Body of pancreas (tissue), 4 donors: Measurements from ENCODE around the gene PLCD3. TPM values are rescaled to one million over a fixed set of nuclear protein-coding genes. Genes with fewer than 3 reads are reported as not detected.

Source experiments
- ATAC-seq: fragments of 150-250 bp; one replicate; pipeline ENCODE4 v1.9.1; 2016
- DNase-seq, 4 donors: peaks; one replicate each; pipeline ENCODE4 v3.0.0-alpha.2; 2019
- H3K27ac ChIP-seq, 4 donors: fragments of 200-600 bp; sonication (generic); 1 replicate in 3 of 4; 2 replicates in 1 of 4; pipeline versions ENCODE4 v1.5.1 to v1.6.1; 2016 to 2019; ENCODE audit warnings: mild to moderate bottlenecking in 1 of 4, mixed read lengths in 1 of 4, moderate library complexity in 1 of 4
- H3K27me3 ChIP-seq, 2 donors: fragments of 200-600 bp; sonication (generic); one replicate each; pipeline ENCODE4 v1.6.0; 2016; ENCODE audit warnings: mild to moderate bottlenecking in 1 of 2
- H3K36me3 ChIP-seq, 2 donors: fragments of 200-600 bp; sonication (generic); replicated peaks in 1 of 2; 2 replicates each; pipeline ENCODE4 v1.5.1; 2016; ENCODE audit warnings: low read depth in 2 of 2; ENCODE audit not compliant: insufficient read depth in 1 of 2
- H3K4me1 ChIP-seq: fragments of 200-600 bp; sonication (generic); one replicate; pipeline ENCODE4 v1.6.0; 2016
- H3K4me3 ChIP-seq, 2 donors: fragments of 200-600 bp; sonication (generic); 1 replicate in 1 of 2; 2 replicates in 1 of 2; pipeline ENCODE4 v1.5.1; 2016 to 2019
- H3K9me3 ChIP-seq, 3 donors: fragments of 200-600 bp; sonication (generic); 1 replicate in 2 of 3; 2 replicates in 1 of 3; pipeline ENCODE4 v1.5.1; 2016
- CTCF ChIP-seq, 7 experiments: fragments of 450-650 bp in 4 of 7; fragments of 200-600 bp in 3 of 7; sonication (generic) in 3 of 7; IDR thresholded peaks; one replicate each; pipeline ENCODE4 v1.5.1; 2016 to 2019; ENCODE audit warnings: antibody characterized with exemption in 7 of 7
- POLR2A ChIP-seq, 3 donors: fragments of 450-650 bp; IDR thresholded peaks; one replicate each; pipeline ENCODE4 v1.6.1; 2016; ENCODE audit warnings: antibody characterized with exemption in 3 of 3, mild to moderate bottlenecking in 2 of 3
- WGBS, 2 donors: methylation state at CpG; one replicate each; pipeline ENCODE4 v1.1.5; 2017; 5-methylcytosine and 5-hydroxymethylcytosine counted together
- intact Hi-C: fragments of 100-400 bp; cut with DNase I; formaldehyde crosslinking; loops from one replicate; pipeline ENCODE4 v1.15.1; 2023
- total RNA-seq, 2 donors: library from RNA; depleted of rRNA; stranded (reverse); fragments of >200 nt; gene quantifications; one replicate each; pipeline ENCODE4 v1.1.0, GENCODE V29; 2016

The PLCD3 gene
- total RNA-seq, 2 donors from 2014 or later: 5.4 to 23.4 TPM

GRCh38 chr17:45123930-45124796 lies 8.2 kb downstream of the PLCD3 start:
- Histone ChIP-seq H3K9me3 (no peaks in the 10 kb centered on the region), H3K27me3 (no peaks in the 10 kb centered on the region), H3K36me3 (no peaks in the 10 kb centered on the region), H3K4me1 (peaks cover 13% of the 10 kb centered on the region), H3K4me3 (no peak overlapping the region), H3K27ac (no peak overlapping the region)
- TF ChIP-seq POLR2A (IDR thresholded peaks at IDR 0.05): peak in 1 of 3 donors; percentile 2
- no peak for TF ChIP-seq CTCF (IDR thresholded peaks at IDR 0.05)
- ATAC-seq (no peak), DNase-seq (peak in 1 of 4 donors; percentile 43)
- intact Hi-C loops: no loop called here
- 79 to 89% methylated on average over 7 to 14 of the region's 15 CpGs for WGBS, 2 donors

- ATAC-seq: no peak
- no peak for DNase-seq
- Histone ChIP-seq H3K27ac (no peak overlapping the region), H3K4me1 (peaks cover 10% of the 10 kb centered on the region), H3K27me3 (no peaks in the 10 kb centered on the region), H3K9me3 (no peaks in the 10 kb centered on the region), H3K4me3 (no peak overlapping the region), H3K36me3 (no peaks in the 10 kb centered on the region)
- intact Hi-C loops: no loop called here
- 76 to 78% methylated on average over 3 to 6 of the region's 6 CpGs for WGBS, 2 donors
- TF ChIP-seq POLR2A (IDR thresholded peaks at IDR 0.05): no peak
- no peak for TF ChIP-seq CTCF (IDR thresholded peaks at IDR 0.05)
Measured at GRCh38 chr17:45123076-45123770, 9.1 kb downstream of the PLCD3 start.

- no peak overlapping the region for H3K4me3 ChIP-seq
- ATAC-seq (no peak), DNase-seq (no peak)
- TF ChIP-seq CTCF (IDR thresholded peaks at IDR 0.05) (no peak), POLR2A (IDR thresholded peaks at IDR 0.05) (no peak)
- H3K27ac ChIP-seq: no peak overlapping the region
- no peaks in the 10 kb centered on the region for H3K27me3 ChIP-seq
- H3K9me3 ChIP-seq: no peaks in the 10 kb centered on the region
- intact Hi-C loops: no loop called here
- no peaks in the 10 kb centered on the region for H3K4me1 ChIP-seq
- no peaks in the 10 kb centered on the region for H3K36me3 ChIP-seq
- WGBS, 2 donors: 81 to 93% methylated on average over 11 to 45 of the region's 45 CpGs
Measured at GRCh38 chr17:45121055-45121454, 11.3 kb downstream of the PLCD3 start.

- Histone ChIP-seq H3K36me3 (no peaks in the 10 kb centered on the region), H3K4me3 (no peak overlapping the region), H3K27me3 (no peaks in the 10 kb centered on the region), H3K27ac (no peak overlapping the region), H3K9me3 (no peaks in the 10 kb centered on the region), H3K4me1 (no peaks in the 10 kb centered on the region)
- TF ChIP-seq POLR2A (IDR thresholded peaks at IDR 0.05) (no peak), CTCF (IDR thresholded peaks at IDR 0.05) (no peak)
- intact Hi-C loops: no loop called here
- ATAC-seq (no peak), DNase-seq (no peak)
- 90 to 93% methylated on average over 9 to 11 of the region's 22 CpGs for WGBS, 2 donors
Measured at GRCh38 chr17:45120558-45120957, 11.8 kb downstream of the PLCD3 start.
